HL-60/S4 treated with retinoic acid at 250 ng/mL for 4 days and 3 days (cell line): ENCODE data around the gene ST6GALNAC3.
"Not testable (repeated sequence)": the region's sequence is repeated elsewhere in the genome, so short reads cannot be mapped to it uniquely, and the experiment has no call there.

Experiments
- in situ Hi-C: fragments of 300-500 bp; cut with MboI; formaldehyde crosslinking; loops from 2 replicates; pipeline ENCODE4 v1.7.0; 2022; ENCODE audit warnings: low sequenced_read_pairs

The ST6GALNAC3 gene

DNA sequence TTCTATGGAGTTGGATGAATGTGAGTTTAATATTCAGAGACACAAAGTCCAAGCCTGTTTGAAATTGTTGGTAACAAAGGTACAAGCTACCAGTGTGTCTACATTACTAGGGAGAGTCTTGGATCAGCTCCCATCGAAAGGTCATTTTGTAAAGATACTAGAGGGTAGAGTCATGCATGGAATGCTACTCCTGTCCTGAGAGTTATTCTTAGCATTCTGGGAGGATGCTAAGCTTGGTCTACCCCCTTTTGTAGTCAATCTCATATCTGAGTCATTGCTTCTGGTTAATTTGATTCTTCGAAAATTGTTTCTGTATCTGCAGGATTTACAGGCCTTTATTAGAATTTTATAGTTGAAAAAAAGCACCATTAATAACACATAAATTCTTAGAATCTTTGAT lies 240.2 kb downstream of the ST6GALNAC3 start:
- in situ Hi-C loops: no loop called here

DNA sequence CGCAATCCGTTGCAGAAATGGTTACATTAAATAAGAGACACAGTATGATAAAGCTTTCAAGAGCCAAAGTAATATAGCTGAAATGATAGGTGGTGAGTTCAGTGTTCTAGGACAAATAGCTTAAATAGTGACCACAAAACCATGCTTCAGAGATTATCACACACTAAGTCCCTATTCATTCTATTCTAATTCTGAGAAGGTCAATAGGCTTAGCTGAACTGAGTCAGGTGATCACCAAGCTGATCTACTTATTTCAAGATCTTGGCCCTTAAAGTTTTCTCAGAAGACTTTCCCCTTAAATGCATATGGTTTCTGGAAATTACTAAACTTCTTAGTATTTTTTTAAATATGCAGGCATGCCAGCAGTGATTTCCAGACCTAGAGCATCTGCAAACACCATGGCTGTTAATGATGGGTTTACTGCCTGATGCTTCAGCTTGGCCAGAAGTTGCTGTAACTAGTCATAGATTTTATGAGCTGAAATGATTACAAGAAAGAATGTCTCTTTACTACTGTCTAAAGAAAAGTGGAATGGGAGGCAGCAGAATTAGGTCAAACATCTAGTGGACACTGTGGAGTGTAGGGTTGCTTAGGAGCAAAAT lies 242.9 kb downstream of the ST6GALNAC3 start:
- in situ Hi-C loops: no loop called here

DNA sequence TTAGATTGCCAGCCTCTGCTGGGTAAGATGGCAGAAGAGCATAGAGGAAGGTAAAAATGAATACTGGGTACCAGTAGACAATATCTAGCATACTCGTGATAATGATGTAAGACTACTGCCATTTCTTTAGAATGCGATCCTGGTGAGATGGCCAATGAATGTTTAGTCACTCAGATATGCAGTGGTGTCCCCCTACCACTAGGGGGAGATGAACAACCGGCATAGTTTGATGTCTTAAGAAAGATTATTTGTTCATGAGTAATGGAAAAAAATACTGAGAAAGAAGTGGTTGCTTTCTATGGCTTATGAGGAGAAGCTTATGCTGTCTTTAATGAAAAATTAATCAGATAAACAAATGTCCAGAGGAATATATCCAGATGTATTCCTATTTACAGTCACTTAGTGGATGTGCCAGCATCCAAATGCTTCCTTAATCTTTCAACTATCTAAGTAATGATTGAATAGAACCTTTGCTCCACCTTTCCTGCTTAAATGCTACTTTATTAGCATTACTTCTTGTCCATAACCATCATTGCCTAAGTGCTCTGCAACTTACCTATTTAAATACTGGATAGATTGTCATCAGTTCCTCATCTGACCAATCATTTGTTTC lies 256.6 kb downstream of the ST6GALNAC3 start:
- in situ Hi-C loops: no loop called here

DNA sequence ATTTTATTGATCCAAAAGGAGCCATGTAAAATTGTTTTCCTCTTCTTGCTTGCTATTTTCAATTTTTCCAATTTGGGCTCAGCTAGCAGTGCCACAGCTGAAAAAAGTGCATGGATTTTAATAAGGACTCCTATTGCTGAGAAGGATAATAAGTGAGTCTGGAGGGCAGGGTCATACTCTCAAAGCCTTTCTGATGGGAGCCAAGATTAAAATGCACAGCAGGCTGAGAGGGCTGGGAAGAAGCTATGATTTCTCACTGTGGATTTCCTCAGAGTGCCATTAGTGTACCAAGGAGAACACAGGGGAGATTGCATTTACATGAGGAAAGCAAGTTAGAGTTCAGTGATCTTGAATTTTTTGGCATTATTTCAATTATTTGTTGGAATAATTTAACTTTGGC lies 261.3 kb downstream of the ST6GALNAC3 start:
- in situ Hi-C loops: no loop called here

DNA sequence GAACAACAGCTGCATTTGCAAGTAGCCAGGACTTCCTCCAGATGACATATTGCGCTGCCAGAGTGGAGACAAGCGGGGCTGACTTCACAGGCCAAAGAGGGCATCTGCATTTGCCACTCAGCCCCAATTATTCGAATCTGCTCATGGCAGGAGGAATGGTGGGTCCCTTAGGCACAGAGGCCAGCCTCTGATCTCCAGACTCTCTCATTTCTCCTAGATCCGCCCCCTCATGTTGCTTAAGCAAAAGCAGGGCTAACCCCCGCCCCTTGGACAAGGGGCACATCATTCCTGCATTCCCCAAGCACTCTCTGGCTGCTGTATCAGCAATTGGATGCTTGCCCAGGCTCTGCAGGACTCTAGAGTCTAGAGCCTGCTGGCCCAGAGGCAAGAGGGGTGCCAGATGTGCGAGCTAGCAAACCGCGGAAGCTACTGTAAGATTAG lies 262.4 kb downstream of the ST6GALNAC3 start:
- in situ Hi-C loops: no loop called here

DNA sequence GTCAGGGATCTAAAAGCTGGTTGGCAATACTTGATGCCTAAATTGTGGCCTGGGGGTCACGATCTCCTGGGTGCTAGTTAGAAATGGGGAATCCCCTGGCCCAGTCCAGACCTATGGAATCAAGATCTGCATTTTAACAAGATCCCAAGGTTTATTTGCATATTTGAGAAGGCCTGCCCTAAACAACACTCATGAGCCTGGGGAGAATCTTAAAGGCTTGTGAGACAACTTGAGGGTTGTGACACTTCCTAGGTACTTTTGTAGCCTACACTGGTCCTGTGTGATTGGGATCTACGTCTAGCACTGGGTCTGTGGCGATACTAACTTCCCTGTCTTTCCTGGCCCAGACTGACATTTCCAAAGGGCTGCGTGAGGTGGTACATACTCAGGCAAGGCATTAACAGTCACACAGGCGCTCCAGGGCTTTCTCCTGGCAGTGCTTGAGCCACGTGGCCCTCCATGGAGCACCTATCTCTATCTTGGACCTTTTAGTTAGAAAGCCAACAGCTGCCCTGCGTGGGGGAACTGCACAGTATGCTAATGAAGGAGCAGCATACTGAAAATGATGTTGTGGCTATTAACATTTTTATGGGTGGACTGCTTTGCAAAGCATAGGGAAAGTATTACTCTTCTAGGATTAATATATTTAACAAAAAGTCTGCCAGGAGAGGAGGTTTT lies 263.1 kb downstream of the ST6GALNAC3 start:
- in situ Hi-C loops: no loop called here

DNA sequence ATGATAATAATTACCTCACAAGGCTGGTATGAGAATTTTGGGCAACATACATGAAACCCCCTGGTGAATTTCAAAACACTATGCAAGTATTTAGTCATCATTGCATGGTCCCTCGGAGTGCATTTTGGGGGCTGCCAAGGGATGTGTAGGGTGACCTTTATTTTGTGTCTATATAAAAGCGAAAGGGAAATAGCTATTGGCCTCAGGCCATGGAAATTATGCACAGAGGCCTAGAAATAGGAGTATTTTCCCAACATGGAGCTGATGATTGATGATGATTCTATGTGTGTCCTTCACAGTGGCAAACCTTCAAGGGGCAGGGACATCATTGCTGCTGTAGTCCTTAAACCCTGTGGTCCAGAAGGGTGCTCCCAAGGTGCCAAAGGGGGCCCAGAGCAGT lies 265.5 kb downstream of the ST6GALNAC3 start:
- in situ Hi-C loops: no loop called here

DNA sequence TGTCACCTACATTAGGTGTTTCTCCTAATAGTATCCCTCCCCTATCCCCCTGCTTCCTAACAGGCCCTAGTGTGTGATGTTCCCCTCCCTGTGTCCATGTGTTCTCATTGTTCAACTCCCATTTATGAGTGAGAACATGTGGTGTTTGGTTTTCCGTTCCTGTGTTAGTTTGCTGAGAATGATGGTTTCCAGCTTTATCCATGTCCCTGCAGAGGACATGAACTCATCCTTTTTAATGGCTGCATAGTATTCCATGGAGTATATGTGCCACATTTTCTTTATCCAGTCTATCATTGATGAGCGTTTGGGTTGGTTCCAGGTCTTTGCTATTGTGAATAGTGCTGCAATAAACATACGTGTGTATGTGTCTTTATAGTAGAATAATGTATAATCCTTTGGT lies 267.3 kb downstream of the ST6GALNAC3 start:
- in situ Hi-C loops: not testable (repeated sequence)

DNA sequence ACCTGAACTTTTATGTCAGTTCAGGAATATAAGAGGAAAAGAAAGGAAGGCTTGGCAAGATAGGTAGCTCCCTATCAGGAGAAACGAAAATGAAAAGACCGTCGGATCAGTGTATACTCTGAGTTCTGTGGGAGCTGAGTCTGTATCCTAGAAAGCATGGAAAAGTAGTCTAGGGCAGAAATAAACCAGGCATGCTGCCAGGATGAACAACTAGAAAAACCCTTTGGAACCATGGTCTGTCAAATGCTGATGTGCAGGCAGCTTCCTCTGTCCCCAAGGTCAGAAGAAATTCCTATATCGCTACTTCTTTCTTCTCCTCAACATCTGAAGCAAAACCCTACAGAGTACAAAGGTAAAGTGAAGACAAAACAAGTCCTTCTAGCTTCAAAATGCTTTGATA lies 268.8 kb downstream of the ST6GALNAC3 start:
- in situ Hi-C loops: no loop called here

DNA sequence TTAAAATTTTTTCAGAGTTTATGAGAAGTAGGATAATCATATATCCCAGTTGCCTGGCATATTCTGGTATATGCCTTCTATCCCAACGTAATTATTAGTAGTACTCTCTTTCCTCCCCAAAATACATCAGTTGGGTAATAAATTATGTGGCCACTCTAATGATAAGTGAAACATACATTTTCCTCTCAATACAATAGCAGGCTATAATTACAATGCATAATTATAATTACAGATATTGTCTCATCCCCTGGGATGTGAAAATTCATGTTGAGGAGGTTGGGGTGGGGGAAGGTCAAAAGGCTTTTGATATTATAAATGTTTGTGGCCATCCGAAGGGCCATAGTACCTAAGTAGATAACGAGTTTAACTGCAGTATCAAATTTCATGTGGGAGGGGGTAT lies 277.1 kb downstream of the ST6GALNAC3 start:
- in situ Hi-C loops: no loop called here

DNA sequence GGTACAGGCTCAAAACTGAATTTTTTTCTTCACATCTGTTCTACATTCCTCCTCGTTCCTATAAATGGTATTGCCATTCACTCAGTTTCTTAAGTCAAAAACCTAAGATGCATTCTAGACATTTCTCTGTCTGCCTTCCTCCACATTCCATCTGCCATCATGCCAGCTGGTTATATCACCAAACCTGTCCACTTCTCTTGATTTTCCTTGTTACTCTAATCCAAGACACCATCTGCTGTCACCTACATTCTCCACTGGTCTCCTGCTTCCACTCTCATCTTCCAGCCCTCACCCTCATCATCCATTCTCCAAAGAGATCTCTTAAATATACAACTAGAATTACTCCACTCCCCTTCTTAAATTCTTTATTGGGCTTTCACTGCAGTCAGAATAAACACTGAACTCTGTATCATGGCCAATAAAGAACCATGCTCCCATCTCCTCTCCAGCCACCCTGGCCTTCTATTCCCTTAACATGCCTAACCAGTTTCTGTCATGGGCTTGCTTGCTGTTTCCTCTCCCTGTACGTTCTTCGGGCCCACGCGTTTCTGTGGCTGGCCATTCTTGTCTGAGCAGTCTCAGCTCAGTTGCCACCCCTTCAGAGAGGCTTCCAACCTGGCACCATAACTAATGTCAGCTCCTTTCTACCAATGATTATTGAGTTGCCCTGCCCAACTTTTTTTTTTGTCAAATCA lies 278.3 kb downstream of the ST6GALNAC3 start:
- in situ Hi-C loops: no loop called here

DNA sequence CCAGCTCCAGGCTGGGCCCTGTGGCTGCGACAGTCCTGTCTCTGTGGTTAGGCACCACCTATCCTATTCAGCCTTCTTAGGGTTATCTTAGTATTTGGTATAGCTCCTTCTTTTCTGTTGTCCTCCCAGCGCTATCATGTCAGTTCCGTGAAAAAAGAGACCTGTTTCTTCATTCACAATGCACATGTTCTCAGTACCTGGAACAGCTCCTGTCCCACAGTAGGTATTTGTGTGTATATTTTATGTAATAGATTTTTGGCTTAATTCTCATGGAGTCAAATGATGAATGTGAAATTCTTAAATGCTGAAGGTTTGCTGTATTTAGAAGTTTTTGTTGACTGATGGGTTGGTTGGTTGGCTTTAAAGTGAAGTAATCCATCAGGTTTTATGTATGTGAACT lies 279.7 kb downstream of the ST6GALNAC3 start:
- in situ Hi-C loops: no loop called here

DNA sequence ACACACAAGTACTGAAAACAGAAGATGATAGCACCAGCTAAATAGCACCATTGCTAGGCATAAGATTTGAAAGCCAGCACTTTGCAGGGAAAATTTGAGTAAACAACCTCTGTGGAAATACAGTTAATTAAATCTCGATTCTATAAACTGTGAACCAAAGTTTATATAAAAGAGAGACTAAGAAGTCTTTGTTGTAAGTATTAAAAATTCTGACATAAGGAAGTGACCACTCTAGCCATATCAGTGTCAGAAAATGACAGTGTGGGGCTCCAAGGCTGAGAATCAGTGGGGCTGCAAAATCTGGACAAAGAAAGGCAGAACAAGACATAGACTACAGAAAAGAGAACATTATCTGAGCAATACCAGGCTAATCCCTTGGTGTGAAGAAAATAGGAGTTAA lies 292.2 kb downstream of the ST6GALNAC3 start:
- in situ Hi-C loops: no loop called here

DNA sequence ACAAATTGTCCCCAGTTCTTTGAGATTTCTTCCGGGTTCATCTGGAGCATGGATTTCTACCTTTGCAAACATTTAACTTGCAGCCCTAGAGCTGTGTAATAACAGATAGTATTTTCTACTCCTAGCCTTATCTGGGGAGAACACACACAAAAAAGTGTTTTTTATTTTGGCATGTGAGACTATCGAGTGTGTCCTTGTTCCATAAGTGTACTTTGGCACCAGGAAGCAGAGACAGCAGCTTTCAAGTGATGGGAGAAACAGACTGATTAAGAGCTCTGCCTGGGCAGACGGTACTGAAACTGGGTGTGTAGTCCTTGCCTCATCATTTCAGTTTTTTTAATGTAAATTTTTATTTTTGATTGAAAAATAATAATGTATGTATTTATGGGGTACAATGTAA lies 297.4 kb downstream of the ST6GALNAC3 start:
- in situ Hi-C loops: no loop called here

DNA sequence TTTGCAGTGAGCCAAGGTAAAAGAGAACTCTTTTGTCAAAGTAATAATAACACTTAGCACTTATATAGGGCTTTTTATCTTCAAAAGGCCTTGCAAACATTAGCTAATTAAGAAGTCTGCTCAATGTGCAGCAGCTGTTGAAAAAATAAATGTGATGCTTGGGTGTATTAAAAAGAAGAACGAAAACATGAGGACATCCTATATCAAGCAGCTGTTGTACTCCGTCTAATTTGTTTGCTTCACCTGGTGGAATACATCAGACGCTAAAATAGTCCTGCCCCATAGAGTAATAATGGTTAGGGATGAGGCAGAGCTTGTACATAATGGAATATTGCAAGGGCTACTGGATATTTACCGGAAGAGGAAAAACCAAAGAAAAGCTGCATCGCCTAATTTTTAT lies 299.5 kb downstream of the ST6GALNAC3 start:
- in situ Hi-C loops: no loop called here

DNA sequence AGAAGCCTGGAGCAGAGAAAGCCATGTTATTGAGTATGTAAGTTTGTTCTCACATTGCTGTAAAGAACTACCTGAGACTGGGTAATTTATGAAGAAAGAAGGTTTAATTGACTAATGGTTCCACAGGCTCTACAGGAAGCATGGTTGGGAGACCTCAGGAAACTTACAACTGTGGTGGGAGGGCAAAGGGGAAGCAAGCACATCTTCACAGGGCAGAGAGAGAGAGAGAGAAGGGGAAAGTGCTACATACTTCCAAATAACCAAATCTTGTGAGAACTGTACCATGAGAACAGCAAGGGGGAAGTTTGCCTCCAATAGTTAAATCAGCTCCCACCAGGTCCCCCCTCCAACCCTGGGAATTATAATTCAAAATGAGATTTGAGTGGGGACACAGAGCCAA lies 302.7 kb downstream of the ST6GALNAC3 start:
- in situ Hi-C loops: no loop called here

DNA sequence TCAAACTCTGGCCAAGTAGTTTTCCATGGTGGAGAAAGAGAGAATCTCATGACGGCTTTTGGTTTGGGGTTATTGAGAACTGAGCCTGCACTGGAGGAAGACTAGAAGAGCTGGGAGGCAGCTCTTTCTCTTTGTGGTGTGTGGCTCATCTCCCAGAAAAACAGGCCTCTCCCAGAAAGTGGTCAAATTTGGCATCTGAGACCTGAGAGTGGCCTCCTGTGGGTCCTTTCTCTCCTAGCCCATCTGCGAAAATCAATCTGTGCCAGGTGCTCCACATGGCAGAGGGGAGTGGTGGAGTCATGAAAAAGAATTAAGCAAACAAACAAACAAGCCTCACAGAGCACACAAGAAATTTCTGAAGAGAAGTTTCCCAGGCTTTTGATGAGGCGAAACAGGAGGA lies 305.0 kb downstream of the ST6GALNAC3 start:
- in situ Hi-C loops: no loop called here

DNA sequence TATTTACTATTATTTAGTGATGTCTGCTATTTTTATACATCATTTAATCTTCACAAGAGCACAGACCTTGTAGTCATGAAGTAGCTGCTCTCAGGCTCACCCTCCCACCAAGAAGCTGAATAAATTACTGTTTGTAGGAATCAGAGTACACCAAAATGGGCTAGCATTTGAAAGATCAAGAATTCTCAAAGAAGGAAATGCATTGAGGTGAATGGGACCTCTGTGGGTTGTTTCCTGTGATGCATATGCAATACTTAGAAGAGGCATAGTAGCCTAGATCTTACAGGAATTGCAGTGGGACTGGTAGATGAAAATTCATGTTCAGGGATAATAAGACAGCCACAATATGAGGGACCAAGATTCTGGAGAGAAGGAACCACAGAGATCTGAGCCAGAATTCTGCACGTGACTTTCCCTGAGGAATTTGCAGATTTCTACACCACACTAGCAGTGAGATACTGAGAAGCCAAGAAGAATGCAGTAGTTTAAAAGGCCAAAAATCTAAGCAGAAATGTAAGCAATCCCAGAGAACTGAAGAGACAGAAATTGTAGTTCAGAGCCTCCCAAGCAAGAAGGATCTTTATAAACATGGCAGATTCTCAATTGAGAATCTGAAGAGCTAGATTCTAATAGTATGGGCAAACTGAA lies 307.0 kb downstream of the ST6GALNAC3 start:
- in situ Hi-C loops: no loop called here

DNA sequence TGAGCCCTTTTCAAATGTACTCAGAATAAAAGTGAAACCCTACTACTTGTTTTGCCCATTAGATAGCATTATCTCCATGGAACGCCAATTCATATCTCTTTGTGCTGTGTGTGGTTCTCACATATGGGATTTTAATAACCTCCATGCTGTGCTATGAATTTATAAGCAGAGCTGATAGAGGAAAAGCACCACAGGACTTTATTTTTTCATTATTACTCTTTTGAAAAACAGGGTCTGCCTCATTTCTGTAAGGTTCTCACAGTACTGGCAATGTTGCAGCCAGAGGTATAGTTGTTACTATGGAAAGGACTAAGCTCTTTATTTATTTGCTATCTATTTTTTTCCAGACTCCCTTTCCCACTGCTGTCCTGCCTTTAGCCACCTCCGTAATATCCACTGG lies 313.7 kb downstream of the ST6GALNAC3 start:
- in situ Hi-C loops: no loop called here

DNA sequence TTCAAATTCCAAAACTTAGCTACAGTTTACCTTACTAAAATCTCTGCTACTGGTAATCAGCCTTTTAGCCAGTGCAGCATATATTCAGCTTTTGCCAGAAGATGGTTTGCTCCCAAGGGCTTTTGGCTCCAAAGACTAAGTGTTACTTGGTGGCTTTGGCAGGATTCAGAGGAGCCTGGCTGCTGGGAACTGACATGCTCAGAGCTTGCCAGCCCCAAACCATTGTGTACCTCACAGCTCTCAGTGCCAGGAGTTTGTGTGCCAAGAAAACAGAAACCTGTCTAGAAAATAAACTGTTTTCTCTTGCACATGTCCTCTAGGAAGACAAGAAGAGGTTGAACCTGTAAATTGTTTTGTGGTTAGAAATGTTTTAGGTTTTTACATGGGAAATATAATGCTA lies 315.9 kb downstream of the ST6GALNAC3 start:
- in situ Hi-C loops: no loop called here

DNA sequence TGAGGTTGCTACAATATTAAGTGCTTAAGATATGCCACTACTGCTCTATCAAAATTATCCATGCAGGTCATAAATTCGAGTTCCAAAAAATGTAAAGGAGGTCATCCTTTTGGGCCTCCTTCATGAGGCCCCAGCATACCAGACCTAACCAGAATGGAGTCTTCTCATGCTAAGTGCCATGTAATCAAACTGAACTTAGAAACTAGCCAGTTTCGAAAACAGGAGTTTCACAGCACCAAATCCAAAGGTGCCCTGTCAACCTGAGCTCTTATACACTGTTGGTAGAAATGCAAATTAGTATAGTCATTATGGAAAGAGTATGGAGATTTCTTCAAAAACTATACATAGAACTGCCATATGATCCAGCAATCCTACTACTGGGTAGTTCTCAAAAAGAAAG lies 320.5 kb downstream of the ST6GALNAC3 start:
- in situ Hi-C loops: no loop called here
